HEK293 (cell line): Measurements from ENCODE around the gene GARIN5B.

Experiments used
- BCL11A ChIP-seq: fragments of 450-650 bp; formaldehyde crosslinking; IDR thresholded peaks from 2 replicates; pipeline ENCODE4 v1.5.1; 2016; ENCODE audit warnings: low read depth, missing biosample characterization, missing genetic modification characterization
- CTCF ChIP-seq: fragments of 450-650 bp; formaldehyde crosslinking; IDR thresholded peaks from 2 replicates; pipeline ENCODE4 v1.5.1; 2016; ENCODE audit warnings: missing biosample characterization, missing genetic modification characterization
- FEZF1 ChIP-seq: fragments of 450-650 bp; formaldehyde crosslinking; IDR thresholded peaks from 2 replicates; pipeline ENCODE4 v1.5.1; 2016; ENCODE audit warnings: missing biosample characterization, missing genetic modification characterization
- IKZF3 ChIP-seq: fragments of 450-650 bp; IDR thresholded peaks from 2 replicates; pipeline ENCODE4 v1.5.0; 2018; ENCODE audit warnings: missing biosample characterization, mild to moderate bottlenecking, missing genetic modification characterization, moderate library complexity
- INSM2 ChIP-seq: fragments of 450-650 bp; formaldehyde crosslinking; IDR thresholded peaks from 2 replicates; pipeline ENCODE4 v1.5.1; 2016; ENCODE audit warnings: missing biosample characterization, missing genetic modification characterization
- KLF17 ChIP-seq: fragments of 450-650 bp; formaldehyde crosslinking; IDR thresholded peaks from 2 replicates; pipeline ENCODE4 v1.5.1; 2016; ENCODE audit warnings: missing biosample characterization, missing genetic modification characterization
- KLF8 ChIP-seq: fragments of 450-650 bp; formaldehyde crosslinking; IDR thresholded peaks from 2 replicates; pipeline ENCODE4 v1.5.1; 2016; ENCODE audit warnings: missing biosample characterization, missing genetic modification characterization
- PATZ1 ChIP-seq: fragments of 450-650 bp; formaldehyde crosslinking; IDR thresholded peaks from 2 replicates; pipeline ENCODE4 v1.5.1; 2016; ENCODE audit warnings: missing biosample characterization, missing genetic modification characterization
- REST ChIP-seq: fragments of 450-650 bp; formaldehyde crosslinking; IDR thresholded peaks from 2 replicates; pipeline ENCODE4 v1.5.1; 2016; ENCODE audit warnings: missing biosample characterization, missing genetic modification characterization
- SP2 ChIP-seq: fragments of 450-650 bp; formaldehyde crosslinking; IDR thresholded peaks from 2 replicates; pipeline ENCODE4 v1.5.1; 2016; ENCODE audit warnings: missing biosample characterization, missing genetic modification characterization
- YY2 ChIP-seq: fragments of 450-650 bp; formaldehyde crosslinking; IDR thresholded peaks from 2 replicates; pipeline ENCODE4 v1.5.1; 2016; ENCODE audit warnings: missing biosample characterization, missing genetic modification characterization
- ZBTB11 ChIP-seq: fragments of 450-650 bp; formaldehyde crosslinking; conservative IDR thresholded peaks from 2 replicates; pipeline ENCODE4 v1.5.1; 2016; ENCODE audit warnings: low read depth, missing biosample characterization, missing genetic modification characterization
- ZBTB21 ChIP-seq: fragments of 450-650 bp; formaldehyde crosslinking; IDR thresholded peaks from 2 replicates; pipeline ENCODE4 v1.5.1; 2017; ENCODE audit warnings: missing biosample characterization, missing genetic modification characterization
- ZBTB49 ChIP-seq: fragments of 450-650 bp; formaldehyde crosslinking; IDR thresholded peaks from 2 replicates; pipeline ENCODE4 v1.5.1; 2016; ENCODE audit warnings: missing biosample characterization, missing genetic modification characterization, low read depth
- ZNF140 ChIP-seq: fragments of 450-650 bp; formaldehyde crosslinking; IDR thresholded peaks from 2 replicates; pipeline ENCODE4 v1.5.1; 2016; ENCODE audit warnings: missing biosample characterization, missing genetic modification characterization
- ZNF16 ChIP-seq: fragments of 450-650 bp; formaldehyde crosslinking; IDR thresholded peaks from 2 replicates; pipeline ENCODE4 v1.5.1; 2016; ENCODE audit warnings: low read depth, missing biosample characterization, missing genetic modification characterization
- ZNF324 ChIP-seq: fragments of 450-650 bp; formaldehyde crosslinking; IDR thresholded peaks from 2 replicates; pipeline ENCODE4 v1.5.1; 2016; ENCODE audit warnings: missing biosample characterization, missing genetic modification characterization
- ZNF391 ChIP-seq: fragments of 450-650 bp; formaldehyde crosslinking; IDR thresholded peaks from 2 replicates; pipeline ENCODE4 v1.5.1; 2016; ENCODE audit warnings: low read depth, missing biosample characterization, missing genetic modification characterization, borderline replicate concordance
- ZNF76 ChIP-seq: fragments of 450-650 bp; formaldehyde crosslinking; IDR thresholded peaks from 2 replicates; pipeline ENCODE4; 2016; ENCODE audit warnings: low read depth, missing biosample characterization, missing genetic modification characterization, borderline replicate concordance
- ZSCAN4 ChIP-seq: fragments of 450-650 bp; formaldehyde crosslinking; IDR thresholded peaks from 2 replicates; pipeline ENCODE4 v1.5.1; 2017; ENCODE audit warnings: missing biosample characterization, missing genetic modification characterization

GARIN5B gene

GRCh38 chr19:55385724-55386492, 22.8 kb upstream of the GARIN5B start, which contains the start of gene RPL28 (continued):
- TF ChIP-seq ZBTB11 (tag by site-specific recombination), result peak; percentile 95
- 0 out of 2 replicates have a peak, but pooled peaks have one; percentile 14 for TF ChIP-seq ZSCAN4 (tag by site-specific recombination)
- peak; percentile 88 for TF ChIP-seq SP2 (tag by site-specific recombination)
- no peak for TF ChIP-seq ZBTB49 (tag by site-specific recombination)
- TF ChIP-seq PATZ1 (tag by site-specific recombination), result peak; percentile 33; the same call in 1 of the 2 replicates
- peak; percentile 29; the same call in 1 of the 2 replicates for TF ChIP-seq ZBTB21
- TF ChIP-seq ZNF391 (tag by site-specific recombination), result peak; percentile 74; the same call in 1 of the 2 replicates
- TF ChIP-seq INSM2 (tag by site-specific recombination), result peak; percentile 22; the same call in 1 of the 2 replicates
- peak; percentile 83 for TF ChIP-seq KLF8 (tag by site-specific recombination)
- TF ChIP-seq BCL11A (tag by site-specific recombination), result no peak
- no peak for TF ChIP-seq FEZF1 (tag by site-specific recombination)
- peak; percentile 80 for TF ChIP-seq YY2 (tag by site-specific recombination)
- 0 out of 2 replicates have a peak, but pooled peaks have one; percentile 9 for TF ChIP-seq REST
- peak; percentile 54; the same call in 1 of the 2 replicates for TF ChIP-seq ZNF324 (tag by site-specific recombination)
- peak; percentile 47; the same call in 1 of the 2 replicates for TF ChIP-seq KLF17 (tag by site-specific recombination)
- no peak for TF ChIP-seq ZNF140
- no peak for TF ChIP-seq IKZF3 (tag by site-specific recombination)
- 0 out of 2 replicates have a peak, but pooled peaks have one; percentile 42 for TF ChIP-seq ZNF16 (tag by site-specific recombination)
- no peak for TF ChIP-seq ZNF76 (tag by site-specific recombination)
- TF ChIP-seq CTCF (tag by site-specific recombination), result 0 out of 2 replicates have a peak, but pooled peaks have one; percentile 31
